HG03354 (cell line): ENCODE data around the gene MGARP.
"Not testable (repeated sequence)": the region's sequence is repeated elsewhere in the genome, so short reads cannot be mapped to it uniquely, and the experiment has no call there.

Experiments used
- ATAC-seq: cut with Tn5 transposase; IDR thresholded peaks from one replicate; pipeline ENCODE4 v1.9.1; 2021; ENCODE audit warnings: mild to moderate bottlenecking; ENCODE audit not compliant: unreplicated experiment, poor library complexity, severe bottlenecking

MGARP gene

GRCh38 chr4:139279760-139280620 is at the start of gene MGARP:
MGARP (minus strand) TSS chr4:139280225; CDS start chr4:139280158, 67 bp downstream.
- ATAC-seq, result peak; percentile 72

GRCh38 chr4:139329665-139330200 is 49.7 kb upstream of the MGARP start:
- ATAC-seq, result no peak

- ATAC-seq, result no peak
Measured at GRCh38 chr4:139324620-139325019, 44.6 kb upstream of the MGARP start.

GRCh38 chr4:139322541-139322940 is 42.5 kb upstream of the MGARP start:
- ATAC-seq, result not testable (repeated sequence)

GRCh38 chr4:139322070-139322469 is 42.0 kb upstream of the MGARP start:
- not testable (repeated sequence) for ATAC-seq

- no peak for ATAC-seq
Measured at GRCh38 chr4:139319571-139319970, 39.5 kb upstream of the MGARP start.

GRCh38 chr4:139317635-139318034 is 37.6 kb upstream of the MGARP start:
- no peak for ATAC-seq

- ATAC-seq, result no peak
Measured at GRCh38 chr4:139316733-139317132, 36.7 kb upstream of the MGARP start.

- ATAC-seq, result peak; percentile 79
Measured at GRCh38 chr4:139315221-139315675, 35.2 kb upstream of the MGARP start.

- no peak for ATAC-seq
Measured at GRCh38 chr4:139314047-139314800, 34.2 kb upstream of the MGARP start.

- ATAC-seq, result not testable (repeated sequence)
Measured at GRCh38 chr4:139313414-139313813, 33.4 kb upstream of the MGARP start.

GRCh38 chr4:139312552-139313332 is 32.7 kb upstream of the MGARP start:
- no peak for ATAC-seq

GRCh38 chr4:139311909-139312308 is 31.9 kb upstream of the MGARP start:
- no peak for ATAC-seq

GRCh38 chr4:139304920-139305319 is 24.9 kb upstream of the MGARP start:
- ATAC-seq, result no peak

GRCh38 chr4:139301821-139302611 is 22.0 kb upstream of the MGARP start, which contains the start of gene NDUFC1:
NDUFC1 (minus strand) TSS chr4:139302477; CDS start chr4:139295798, 6,679 bp downstream.
- peak; percentile 53 for ATAC-seq

- ATAC-seq, result peak; percentile 83
Measured at GRCh38 chr4:139301113-139301820, 21.2 kb upstream of the MGARP start, which contains the start of gene NAA15. NAA15 (plus strand) TSS chr4:139301505; CDS start chr4:139301778, 273 bp downstream.

GRCh38 chr4:139300431-139301112 is 20.5 kb upstream of the MGARP start:
- ATAC-seq, result peak; percentile 13

- ATAC-seq, result no peak
Measured at GRCh38 chr4:139299536-139299935, 19.5 kb upstream of the MGARP start.
